ENCODE measurements around the gene ATG7. TPM values are rescaled to one million over a fixed set of nuclear protein-coding genes. Genes with fewer than 3 reads are reported as not detected.

ATG7 gene
- total and polyA plus RNA-seq, 10 of the 15 experiments (the other 5 are each of a cell fraction or from before 2014, with no cell fraction given), result 13.5 to 49.5 (median 26.4) TPM

GRCh38 chr3:11565072-11565471, 292.9 kb downstream of the ATG7 start:
- in situ Hi-C loops (cut with MboI) (no loop called here), intact Hi-C loops (cut with micrococcal nuclease; ENCODE audit: unreplicated experiment) (no loop called here)
- 96% methylated on average over 16 of the region's 16 CpGs for WGBS (ENCODE audit: insufficient coverage, insufficient replicate concordance, low lambda C conversion rate, missing lambda C conversion rate)
- RAD21 ChIA-PET (ENCODE audit: unreplicated experiment), result no interaction called here
- Histone ChIP-seq H3K4me3 (no peak overlapping the region), H3K79me2 (ENCODE audit: control insufficient read depth, insufficient read depth, low read length) (peaks cover 1% of the 10 kb centered on the region), H3K27ac (ENCODE audit: control insufficient read depth, insufficient read depth) (no peak overlapping the region), H3K36me3 (ENCODE audit: control insufficient read depth in 2 of 2, insufficient read depth in 2 of 2, low read length in 1 of 2) (peaks cover 11 to 25% of the 10 kb centered on the region in 2 experiments; a peak in 3 of 4 replicates), H3K9ac (ENCODE audit: control insufficient read depth, insufficient read depth, low read length) (no peak overlapping the region), H3K4me2 (ENCODE audit: control insufficient read depth, insufficient read depth) (no peak overlapping the region), H2AFZ (ENCODE audit: control insufficient read depth, low read depth, low read length) (no peak overlapping the region), H3K9me3 (replicated peaks; ENCODE audit: control insufficient read depth, insufficient read depth, low read length) (no peaks in the 10 kb centered on the region), H4K20me1 (ENCODE audit: control insufficient read depth, insufficient read depth) (no peaks in the 10 kb centered on the region; the same call in none of the 2 replicates), H3K27me3 (replicated peaks in 1 of 2; ENCODE audit: control insufficient read depth in 2 of 2, insufficient read depth in 2 of 2, low read length in 1 of 2) (no peaks in the 10 kb centered on the region), H3K4me1 (ENCODE audit: control insufficient read depth, insufficient read depth, low read length) (no peaks in the 10 kb centered on the region)
- CTCF ChIA-PET, result no interaction called here
- no peak for FAIRE-seq
- ATAC-seq, result no peak
- no peak for DNase-seq (ENCODE audit: low read depth, low spot score)
- SMC1A ChIA-PET (ENCODE audit: uncharacterized antibody, unreplicated experiment), result no interaction called here
- POLR2A ChIA-PET, result no interaction called here
- no TSS peak for BruUV-seq (replicated peaks)
- TF ChIP-seq HCFC1 (IDR thresholded peaks at IDR 0.05; ENCODE audit: low read length) (no peak), ZNF207 (IDR thresholded peaks at IDR 0.05; ENCODE audit: borderline replicate concordance) (no peak), RBBP5 (conservative IDR thresholded peaks at IDR 0.05) (no peak), MTA2 (IDR thresholded peaks at IDR 0.05; ENCODE audit: low read depth) (no peak), TCF12 (IDR thresholded peaks at IDR 0.05; ENCODE audit: low read depth, low read length) (no peak), EED (IDR thresholded peaks at IDR 0.05; ENCODE audit: low read depth) (no peak), KDM1A (IDR thresholded peaks at IDR 0.05; ENCODE audit: borderline replicate concordance) (no peak), RB1 (IDR thresholded peaks at IDR 0.05; ENCODE audit: borderline replicate concordance) (no peak)

- CTCF ChIA-PET, result no interaction called here
- intact Hi-C loops (cut with micrococcal nuclease; ENCODE audit: unreplicated experiment), result no loop called here
- RAD21 ChIA-PET (ENCODE audit: unreplicated experiment), result no interaction called here
- Histone ChIP-seq H3K36me3 (ENCODE audit: control insufficient read depth in 2 of 2, insufficient read depth in 2 of 2, low read length in 1 of 2) (peaks cover 11 to 25% of the 10 kb centered on the region in 2 experiments; a peak in 3 of 4 replicates), H2AFZ (ENCODE audit: control insufficient read depth, low read depth, low read length) (no peak overlapping the region), H3K9me3 (replicated peaks; ENCODE audit: control insufficient read depth, insufficient read depth, low read length) (no peaks in the 10 kb centered on the region), H4K20me1 (ENCODE audit: control insufficient read depth, insufficient read depth) (no peaks in the 10 kb centered on the region; the same call in 1 of the 2 replicates), H3K9ac (ENCODE audit: control insufficient read depth, insufficient read depth, low read length) (no peak overlapping the region), H3K79me2 (ENCODE audit: control insufficient read depth, insufficient read depth, low read length) (peaks cover 1% of the 10 kb centered on the region), H3K4me1 (ENCODE audit: control insufficient read depth, insufficient read depth, low read length) (no peaks in the 10 kb centered on the region), H3K4me2 (ENCODE audit: control insufficient read depth, insufficient read depth) (no peak overlapping the region), H3K27me3 (replicated peaks in 1 of 2; ENCODE audit: control insufficient read depth in 2 of 2, insufficient read depth in 2 of 2, low read length in 1 of 2) (no peaks in the 10 kb centered on the region), H3K4me3 (no peak overlapping the region), H3K27ac (ENCODE audit: control insufficient read depth, insufficient read depth) (no peak overlapping the region)
- SMC1A ChIA-PET (ENCODE audit: uncharacterized antibody, unreplicated experiment), result interaction anchor here (0.6 kb wide), 1 partner anchor 773 kb away, joined by 3 read pairs; no protein-coding TSS in a partner anchor
- in situ Hi-C loops (cut with MboI), result no loop called here
- 89% methylated on average over 12 of the region's 12 CpGs for WGBS (ENCODE audit: insufficient coverage, insufficient replicate concordance, low lambda C conversion rate, missing lambda C conversion rate)
- no peak for DNase-seq (ENCODE audit: low read depth, low spot score)
- no peak for FAIRE-seq
- no TSS peak for BruUV-seq (replicated peaks)
- TF ChIP-seq PBX3 (IDR thresholded peaks at IDR 0.05; ENCODE audit: insufficient replicate concordance, low read depth, low read length), result no peak
- TF ChIP-seq TCF3 (IDR thresholded peaks at IDR 0.05; ENCODE audit: borderline replicate concordance, insufficient read depth, low read depth, low read length), result no peak
- no peak for TF ChIP-seq MTA2 (IDR thresholded peaks at IDR 0.05; ENCODE audit: low read depth)
- no peak for TF ChIP-seq TCF7 (IDR thresholded peaks at IDR 0.05; ENCODE audit: borderline replicate concordance)
- TF ChIP-seq MEF2A (IDR thresholded peaks at IDR 0.05; ENCODE audit: insufficient read depth, low read depth, low read length), result no peak
- no peak for TF ChIP-seq HDGF (IDR thresholded peaks at IDR 0.05)
- TF ChIP-seq STAT3 (IDR thresholded peaks at IDR 0.05; ENCODE audit: low read depth, low read length), result no peak
- no peak for TF ChIP-seq ZBED1 (IDR thresholded peaks at IDR 0.05; ENCODE audit: borderline replicate concordance)
- POLR2A ChIA-PET, result no interaction called here
- no peak for ATAC-seq
Measured at GRCh38 chr3:11565492-11565891, 293.3 kb downstream of the ATG7 start.
